Activated naive CD4-positive, alpha-beta T cell treated with anti-CD3 and anti-CD28 coated beads, Interleukin-2, amount 50 U/mL, for 16 hours (primary cell): ENCODE results near the gene ABCA2.

Experiments used
- DNase-seq: peaks from one replicate; pipeline ENCODE4 v3.0.0-alpha.2; 2020

ABCA2 gene

DNA sequence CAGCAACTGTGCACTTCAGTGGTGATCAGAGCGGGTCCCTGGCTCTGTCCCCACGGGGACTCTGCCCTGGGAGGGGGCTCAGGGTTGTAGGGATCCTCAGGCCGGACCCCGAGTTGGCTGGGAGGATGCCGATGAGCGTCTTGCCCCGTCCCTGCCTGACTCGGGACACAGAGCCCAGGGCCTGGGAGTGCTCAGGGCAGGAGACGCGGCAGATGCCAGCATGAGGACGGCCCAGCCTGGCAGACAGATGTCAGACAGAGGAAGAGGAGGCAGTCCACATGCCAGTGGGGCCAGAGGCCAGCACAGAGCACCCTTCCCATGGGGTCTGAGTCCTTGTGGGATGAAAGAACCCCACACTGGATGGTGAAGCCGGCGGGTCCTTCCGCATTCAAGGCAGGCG lies 64.7 kb downstream of the ABCA2 start:
- no peak for DNase-seq

DNA sequence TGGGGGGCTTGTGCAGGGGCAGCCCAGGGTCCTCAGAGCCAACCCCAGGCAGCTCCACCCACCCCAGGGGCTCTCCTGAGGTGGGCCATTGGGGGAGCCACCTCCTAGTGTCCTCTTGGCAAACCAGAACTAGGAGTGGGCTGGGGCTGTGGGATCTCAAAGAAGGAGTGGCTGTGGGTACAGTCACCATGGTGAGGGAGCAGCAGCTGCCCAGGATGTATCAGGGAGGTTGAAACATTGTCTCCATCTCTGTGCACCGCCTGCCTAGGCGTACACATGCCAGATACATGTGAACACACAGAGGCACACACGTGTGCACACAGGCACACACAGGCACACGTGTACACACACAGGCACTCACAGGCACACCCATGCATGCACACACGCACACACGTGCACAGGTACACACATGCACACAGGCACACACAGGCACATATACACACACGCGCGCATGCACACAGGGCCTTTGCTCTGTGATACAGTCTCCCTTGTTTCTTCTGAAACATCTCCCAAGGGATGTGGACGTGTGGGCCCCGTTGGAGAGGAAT lies 65.3 kb downstream of the ABCA2 start:
- no peak for DNase-seq

DNA sequence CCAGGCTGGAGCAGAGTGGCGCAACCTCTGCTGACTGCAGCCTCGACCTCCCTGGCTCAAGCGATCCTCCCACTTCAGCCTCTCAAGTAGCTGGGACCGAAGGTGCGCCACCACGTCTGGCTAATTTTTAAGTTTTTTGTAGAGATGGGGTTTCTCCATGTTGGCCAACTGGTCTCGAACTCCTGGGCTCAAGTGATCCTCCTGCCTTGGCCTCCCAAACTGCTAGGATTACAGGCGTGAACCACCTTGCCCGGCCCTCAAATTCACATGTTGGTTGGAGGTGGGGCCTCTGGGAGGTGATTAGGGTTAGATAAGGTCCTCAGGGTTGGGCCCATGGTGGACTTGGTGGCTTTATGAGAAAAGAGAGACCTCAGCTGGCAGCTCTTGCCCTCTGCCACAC lies 65.9 kb downstream of the ABCA2 start:
- DNase-seq, result no peak

DNA sequence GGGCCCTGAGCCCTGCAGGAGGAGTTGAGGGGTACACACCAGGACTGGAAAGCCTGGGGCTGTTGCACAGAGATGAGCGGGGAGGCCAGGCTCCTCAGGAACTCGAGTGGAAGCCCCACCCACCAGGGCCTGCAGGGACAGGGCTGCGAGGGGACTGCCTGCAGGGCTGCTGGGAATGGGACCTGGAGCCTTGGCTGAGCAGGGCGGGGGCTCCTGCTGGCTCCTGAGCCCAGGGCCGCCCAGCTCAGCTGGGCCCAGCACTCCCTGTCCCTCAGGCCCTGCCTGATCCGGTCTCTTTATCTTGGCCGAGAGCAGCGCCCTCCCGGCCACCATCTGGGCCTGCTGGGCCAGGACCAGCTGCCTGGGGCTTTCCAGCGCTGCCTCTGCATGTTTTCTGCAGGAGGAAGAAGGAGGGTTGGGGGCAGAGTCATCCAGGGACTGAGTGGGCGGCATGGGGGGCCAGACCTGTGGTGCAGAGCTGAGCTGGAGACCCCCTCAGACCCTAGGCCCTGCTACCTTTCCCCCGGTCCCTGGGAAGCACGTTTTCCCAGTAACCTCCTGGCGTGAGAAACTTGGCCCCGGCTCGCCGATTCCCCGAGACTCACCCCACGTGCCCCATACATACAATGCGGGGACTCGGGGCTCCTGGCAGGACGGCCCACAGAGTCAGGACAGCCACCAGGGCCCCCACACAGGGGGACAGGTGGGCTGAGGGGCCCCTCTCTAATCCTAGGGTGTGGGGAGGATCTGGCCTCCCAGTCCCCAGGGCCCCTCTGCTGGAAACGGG lies 66.6 kb downstream of the ABCA2 start:
- no peak for DNase-seq

DNA sequence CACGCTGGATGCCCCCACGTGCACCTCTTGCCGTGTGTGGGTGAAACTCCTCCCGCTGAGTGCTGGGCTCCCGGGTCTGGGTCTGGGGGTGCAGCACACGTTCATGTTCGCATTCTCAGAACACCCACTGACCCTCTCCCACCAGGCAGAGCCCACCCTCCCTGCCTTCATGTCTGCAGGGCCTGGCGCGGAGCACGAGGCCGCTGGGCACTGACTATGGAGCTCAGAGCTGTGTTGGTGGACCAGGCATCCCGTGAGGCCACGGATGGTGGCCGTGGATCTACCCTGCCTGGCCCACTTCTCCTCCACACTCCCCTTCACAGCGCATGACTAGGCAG lies 67.1 kb downstream of the ABCA2 start:
- DNase-seq, result no peak

DNA sequence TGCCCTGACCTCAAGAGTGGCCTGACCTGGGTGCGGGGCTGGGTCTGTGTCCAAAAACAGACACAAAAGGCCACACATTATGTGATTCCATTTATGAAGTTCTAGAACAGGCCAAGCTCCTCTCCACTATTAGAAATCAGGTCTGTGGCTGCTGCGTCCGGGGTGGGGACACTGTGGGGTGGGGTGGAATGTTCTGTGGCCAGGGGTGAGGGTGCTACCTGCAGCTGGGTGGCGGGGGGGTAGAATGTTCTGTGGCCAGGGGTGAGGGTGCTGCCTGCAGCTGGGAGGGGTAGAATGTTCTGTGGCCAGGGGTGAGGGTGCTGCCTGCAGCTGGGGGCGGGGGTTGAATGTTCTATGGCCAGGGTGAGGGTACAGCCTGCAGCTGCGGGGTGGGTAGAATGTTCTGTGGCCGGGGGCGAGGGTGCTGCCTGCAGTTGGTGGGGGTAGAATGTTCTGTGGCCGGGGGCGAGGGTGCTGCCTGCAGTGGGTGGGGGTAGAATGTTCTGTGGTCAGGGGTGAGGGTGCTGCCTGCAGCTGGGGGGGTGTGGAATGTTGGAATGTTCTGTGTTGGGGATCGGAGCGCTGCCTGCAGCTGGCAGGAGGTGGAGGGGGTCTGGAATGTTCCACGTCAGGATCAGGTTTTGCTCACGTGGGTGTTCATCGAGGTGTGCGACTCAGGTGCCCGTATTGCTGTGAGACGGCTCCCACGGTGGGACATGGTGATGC lies 67.7 kb downstream of the ABCA2 start:
- DNase-seq, result no peak

DNA sequence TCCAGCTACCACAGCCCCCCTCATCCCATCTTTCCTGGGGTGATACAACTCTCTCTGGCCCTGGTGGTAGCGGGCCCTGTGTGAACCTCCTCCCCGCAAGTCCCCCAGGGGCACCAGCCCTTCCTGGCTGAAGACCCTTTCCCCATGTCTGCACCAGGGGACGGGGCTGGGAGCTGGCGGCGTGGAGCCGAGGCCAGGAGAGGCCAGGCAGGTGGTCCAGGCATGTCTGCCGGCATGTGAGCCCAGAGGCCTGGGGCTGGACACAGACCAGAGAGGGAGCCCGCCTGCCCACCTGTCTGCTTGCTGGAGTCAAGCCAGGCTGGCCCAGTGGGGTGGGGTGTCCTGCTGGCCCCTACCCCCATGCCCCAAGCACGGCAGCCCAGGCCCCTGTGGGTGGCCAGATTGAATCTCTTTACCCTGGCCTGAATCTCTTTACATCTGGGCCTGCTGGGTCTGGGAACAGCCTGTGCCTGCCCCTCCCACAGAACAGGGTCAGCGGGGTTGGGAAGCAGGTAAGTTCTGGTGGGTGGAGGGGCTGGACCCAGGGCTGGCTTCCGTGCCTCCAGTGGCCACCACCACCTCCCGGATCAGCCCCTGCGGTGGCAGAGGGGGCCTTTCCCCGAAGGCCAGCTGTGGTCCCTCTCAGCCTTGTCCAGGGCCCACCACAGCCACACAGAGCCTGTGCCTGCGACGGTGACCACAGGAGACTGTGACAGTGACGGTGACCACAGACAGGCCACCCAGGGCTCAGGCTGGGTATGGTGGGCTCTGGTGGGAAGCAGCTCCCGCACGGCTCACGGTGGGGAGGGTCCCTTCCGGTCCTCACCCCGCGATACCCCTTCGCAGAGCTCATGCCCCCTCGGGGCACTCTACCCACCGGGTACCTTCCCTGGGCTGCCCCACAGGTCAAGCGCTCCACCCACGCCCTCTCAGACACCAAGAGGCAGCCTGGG lies 68.9 kb downstream of the ABCA2 start:
- DNase-seq, result no peak

DNA sequence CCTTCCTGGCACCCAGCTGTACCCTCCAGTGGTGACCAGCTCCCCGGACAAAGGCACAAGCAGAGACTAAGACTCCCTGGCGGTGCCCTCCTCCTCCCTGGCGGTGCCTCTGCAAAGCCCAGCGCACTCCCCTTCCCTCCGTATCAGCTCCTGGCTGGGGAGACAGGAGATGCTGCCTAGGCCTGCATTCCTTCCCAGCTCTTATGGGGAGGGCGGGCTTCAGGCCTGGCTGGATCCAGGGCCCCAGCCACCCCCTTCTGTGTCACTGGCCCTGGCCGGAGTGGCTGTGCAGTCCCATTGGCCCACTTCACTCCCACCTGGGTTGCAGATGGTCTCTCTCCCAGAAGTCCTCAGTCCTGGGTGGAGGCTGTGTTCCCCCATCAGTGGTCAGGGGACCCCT lies 69.6 kb downstream of the ABCA2 start:
- DNase-seq, result no peak

DNA sequence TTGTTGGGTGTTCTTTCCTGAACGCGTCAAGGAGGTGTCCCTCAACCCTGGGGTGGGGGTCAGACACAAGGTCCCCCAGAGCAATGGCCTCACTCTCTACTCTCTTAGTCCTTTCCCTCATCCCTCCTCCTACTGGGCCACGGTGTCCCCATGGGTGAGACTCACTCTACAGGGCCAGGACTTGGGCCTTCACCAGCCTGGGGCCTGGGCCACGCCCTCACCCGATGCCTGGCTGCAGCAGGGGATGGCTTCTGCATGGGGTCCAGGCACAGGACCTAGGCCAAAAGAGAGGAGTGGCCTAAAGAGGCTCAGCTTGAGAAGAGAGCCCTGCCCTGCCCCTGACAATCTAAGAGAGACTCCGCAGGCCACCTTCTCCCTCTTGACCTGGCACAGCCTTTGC lies 70.1 kb downstream of the ABCA2 start:
- no peak for DNase-seq

DNA sequence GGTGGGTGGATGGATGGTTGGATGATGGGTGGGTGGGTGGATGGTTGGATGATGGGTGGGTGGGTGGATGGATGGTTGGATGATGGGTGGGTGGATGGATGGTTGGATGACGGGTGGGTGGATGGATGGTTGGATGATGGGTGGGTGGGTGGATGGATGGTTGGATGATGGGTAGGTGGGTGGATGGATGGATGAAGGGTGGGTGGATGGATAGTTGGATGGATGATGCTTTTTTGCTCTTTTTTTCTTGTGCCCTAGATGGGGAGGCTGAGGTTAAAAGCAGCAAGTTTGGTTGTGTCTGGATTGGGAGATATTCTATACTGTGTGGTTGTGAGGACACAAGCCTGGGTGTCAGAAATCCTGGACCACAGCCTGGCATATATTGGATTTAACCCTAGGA lies 70.6 kb downstream of the ABCA2 start:
- no peak for DNase-seq
